Tibial nerve (tissue), 4 donors: Measurements from ENCODE around the gene NDUFV1. TPM values are rescaled to one million over a fixed set of nuclear protein-coding genes. Genes with fewer than 3 reads are reported as not detected.

Source experiments
- DNase-seq, 2 donors: peaks; one replicate each; pipeline ENCODE4 v3.0.0-alpha.2; 2019; ENCODE audit warnings: low spot score in 2 of 2
- H3K27ac ChIP-seq, 4 donors: fragments of 200-600 bp; sonication (generic) in 3 of 4; one replicate each; pipeline ENCODE4 v1.5.1; 2017 to 2019; ENCODE audit warnings: mild to moderate bottlenecking in 1 of 4
- H3K27me3 ChIP-seq, 2 donors: fragments of 200-600 bp; sonication (generic) in 1 of 2; one replicate each; pipeline versions ENCODE4 v1.5.1 to v1.6.0; 2017 to 2019
- H3K36me3 ChIP-seq, 3 donors: fragments of 200-600 bp; sonication (generic); one replicate each; pipeline ENCODE4 v1.5.1; 2018 to 2019
- H3K4me1 ChIP-seq, 4 donors: fragments of 200-600 bp; sonication (generic) in 3 of 4; one replicate each; pipeline ENCODE4 v1.5.1; 2017 to 2019
- H3K4me3 ChIP-seq, 4 donors: fragments of 200-600 bp; sonication (generic) in 3 of 4; one replicate each; pipeline ENCODE4 v1.5.1; 2017 to 2019; ENCODE audit warnings: mild to moderate bottlenecking in 1 of 4, moderate library complexity in 1 of 4
- H3K9me3 ChIP-seq, 4 donors: fragments of 200-600 bp; sonication (generic) in 3 of 4; one replicate each; pipeline ENCODE4 v1.5.1; 2017 to 2019
- EP300 ChIP-seq, 2 donors: sonication (generic); formaldehyde crosslinking; IDR thresholded peaks; one replicate each; pipeline ENCODE4 v1.6.1; 2017; ENCODE audit warnings: antibody characterized with exemption in 2 of 2, mild to moderate bottlenecking in 1 of 2
- POLR2A ChIP-seq, 2 donors: fragments of 450-650 bp; IDR thresholded peaks; one replicate each; pipeline ENCODE4 v1.6.1; 2017; ENCODE audit warnings: antibody characterized with exemption in 2 of 2, mild to moderate bottlenecking in 2 of 2, moderate library complexity in 2 of 2
- WGBS, 2 donors: methylation state at CpG; one replicate each; pipeline ENCODE4 v1.1.5; 2018; 5-methylcytosine and 5-hydroxymethylcytosine counted together
- total RNA-seq, 4 donors: library from RNA; depleted of rRNA; stranded (reverse); fragments of >200 nt; gene quantifications; one replicate each; pipeline ENCODE4 v1.1.0, GENCODE V29; 2016
- TF ChIP-seq, protein P1 (sequence below), 5 experiments: fragments of 200-600 bp in 3 of 5; fragments of 450-650 bp in 2 of 5; sonication (generic) in 3 of 5; IDR thresholded peaks; one replicate each; pipeline ENCODE4 v1.5.1; 2016 to 2019; ENCODE audit warnings: antibody characterized with exemption in 5 of 5, mild to moderate bottlenecking in 3 of 5, moderate library complexity in 2 of 5

Gene NDUFV1
- total RNA-seq, 4 donors from 2014 or later = 282 to 357 (median 323) TPM

DNA sequence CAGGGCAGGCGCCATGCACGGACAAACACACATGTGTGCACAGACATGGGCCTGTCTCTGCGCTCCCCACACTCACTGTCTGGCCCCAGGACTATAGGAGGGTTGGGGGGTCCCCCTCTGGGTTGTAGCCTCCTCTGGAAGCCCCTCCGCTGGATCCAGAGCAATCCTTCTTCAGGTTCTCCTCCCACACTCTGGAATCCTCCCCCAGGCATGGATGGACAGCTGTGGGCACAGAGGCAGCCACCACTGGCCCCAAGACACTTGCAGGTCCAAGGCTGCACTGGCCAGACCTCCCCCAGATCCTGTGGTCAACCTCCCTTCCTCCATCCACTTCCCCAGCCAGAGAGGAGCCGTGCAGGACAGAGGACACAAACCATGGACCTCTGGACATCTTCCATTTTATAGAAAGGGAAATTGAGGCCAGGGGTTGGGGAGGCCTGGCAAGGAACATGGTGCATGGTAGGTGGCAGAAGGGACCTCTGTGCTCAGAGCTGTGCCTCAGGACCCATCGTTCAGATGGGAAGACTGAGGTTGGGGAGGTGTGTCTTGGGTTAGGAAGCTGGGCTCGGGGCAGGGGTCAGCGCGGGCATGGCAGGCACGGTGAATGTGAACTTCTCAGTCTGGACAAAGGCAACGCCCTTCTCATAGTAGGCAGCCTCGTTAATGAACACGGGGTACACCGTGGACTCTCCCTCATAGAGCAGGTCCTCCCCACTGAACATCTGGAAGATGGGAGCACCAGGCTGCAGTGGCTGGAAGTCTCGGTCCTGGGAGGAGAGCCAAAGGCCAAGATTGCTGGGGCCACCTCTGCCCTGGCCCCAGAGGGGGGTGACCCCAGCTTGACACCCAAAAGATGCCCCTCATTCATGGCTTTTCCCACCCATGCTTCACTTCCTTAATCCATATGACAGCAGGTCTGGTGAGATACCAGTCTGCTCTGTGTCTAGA lies 35.7 kb downstream of the NDUFV1 start:
- H3K9me3 ChIP-seq = peaks cover 0 to 9% (median 0%) of the 10 kb centered on the region in 4 donors
- WGBS, 2 donors = 89 to 92% methylated on average over 15 of the region's 15 CpGs
- H3K27ac ChIP-seq = no peak overlapping the region
- H3K27me3 ChIP-seq = peaks cover 0 to 24% of the 10 kb centered on the region in 2 donors
- H3K36me3 ChIP-seq = no peaks in the 10 kb centered on the region
- no peak for TF ChIP-seq POLR2A (IDR thresholded peaks at IDR 0.05)
- TF ChIP-seq, protein P1, sequence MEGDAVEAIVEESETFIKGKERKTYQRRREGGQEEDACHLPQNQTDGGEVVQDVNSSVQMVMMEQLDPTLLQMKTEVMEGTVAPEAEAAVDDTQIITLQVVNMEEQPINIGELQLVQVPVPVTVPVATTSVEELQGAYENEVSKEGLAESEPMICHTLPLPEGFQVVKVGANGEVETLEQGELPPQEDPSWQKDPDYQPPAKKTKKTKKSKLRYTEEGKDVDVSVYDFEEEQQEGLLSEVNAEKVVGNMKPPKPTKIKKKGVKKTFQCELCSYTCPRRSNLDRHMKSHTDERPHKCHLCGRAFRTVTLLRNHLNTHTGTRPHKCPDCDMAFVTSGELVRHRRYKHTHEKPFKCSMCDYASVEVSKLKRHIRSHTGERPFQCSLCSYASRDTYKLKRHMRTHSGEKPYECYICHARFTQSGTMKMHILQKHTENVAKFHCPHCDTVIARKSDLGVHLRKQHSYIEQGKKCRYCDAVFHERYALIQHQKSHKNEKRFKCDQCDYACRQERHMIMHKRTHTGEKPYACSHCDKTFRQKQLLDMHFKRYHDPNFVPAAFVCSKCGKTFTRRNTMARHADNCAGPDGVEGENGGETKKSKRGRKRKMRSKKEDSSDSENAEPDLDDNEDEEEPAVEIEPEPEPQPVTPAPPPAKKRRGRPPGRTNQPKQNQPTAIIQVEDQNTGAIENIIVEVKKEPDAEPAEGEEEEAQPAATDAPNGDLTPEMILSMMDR (IDR thresholded peaks at IDR 0.05) = no peak
- TF ChIP-seq EP300 (IDR thresholded peaks at IDR 0.05) = no peak
- H3K4me3 ChIP-seq = no peak overlapping the region
- peaks cover 0 to 10% (median 4%) of the 10 kb centered on the region in 4 donors for H3K4me1 ChIP-seq
- no peak for DNase-seq

DNA sequence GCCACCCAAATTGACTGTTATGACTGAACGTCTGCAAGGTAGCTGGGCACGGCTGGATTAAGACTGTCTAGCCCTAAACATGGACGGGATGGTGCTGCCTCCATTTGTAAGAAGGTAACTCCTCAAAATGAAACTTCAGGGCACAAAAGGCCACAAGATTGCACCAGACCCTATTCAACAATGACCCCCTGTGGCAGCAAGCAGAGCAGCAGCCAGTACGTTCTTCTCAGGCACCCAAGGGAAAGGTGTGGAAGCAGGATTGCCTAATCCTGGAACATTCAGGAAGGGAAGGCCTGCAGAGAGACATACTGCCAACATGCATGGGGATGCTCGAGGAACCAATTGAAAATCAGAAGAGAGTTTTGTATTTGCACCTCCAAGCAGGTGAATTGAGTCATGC lies 37.3 kb downstream of the NDUFV1 start:
- no peak for DNase-seq
- TF ChIP-seq EP300 (IDR thresholded peaks at IDR 0.05) = no peak
- TF ChIP-seq, protein P1 (IDR thresholded peaks at IDR 0.05) = no peak
- no peak for TF ChIP-seq POLR2A (IDR thresholded peaks at IDR 0.05)
- Histone ChIP-seq H3K27me3 (peaks cover 0 to 24% of the 10 kb centered on the region in 2 donors), H3K9me3 (peaks cover 0 to 9% (median 0%) of the 10 kb centered on the region in 4 donors), H3K4me3 (no peak overlapping the region), H3K4me1 (peaks cover 0 to 16% (median 4%) of the 10 kb centered on the region in 4 donors), H3K36me3 (no peaks in the 10 kb centered on the region), H3K27ac (no peak overlapping the region)
- 79 to 84% methylated on average over 5 of the region's 5 CpGs for WGBS, 2 donors

DNA sequence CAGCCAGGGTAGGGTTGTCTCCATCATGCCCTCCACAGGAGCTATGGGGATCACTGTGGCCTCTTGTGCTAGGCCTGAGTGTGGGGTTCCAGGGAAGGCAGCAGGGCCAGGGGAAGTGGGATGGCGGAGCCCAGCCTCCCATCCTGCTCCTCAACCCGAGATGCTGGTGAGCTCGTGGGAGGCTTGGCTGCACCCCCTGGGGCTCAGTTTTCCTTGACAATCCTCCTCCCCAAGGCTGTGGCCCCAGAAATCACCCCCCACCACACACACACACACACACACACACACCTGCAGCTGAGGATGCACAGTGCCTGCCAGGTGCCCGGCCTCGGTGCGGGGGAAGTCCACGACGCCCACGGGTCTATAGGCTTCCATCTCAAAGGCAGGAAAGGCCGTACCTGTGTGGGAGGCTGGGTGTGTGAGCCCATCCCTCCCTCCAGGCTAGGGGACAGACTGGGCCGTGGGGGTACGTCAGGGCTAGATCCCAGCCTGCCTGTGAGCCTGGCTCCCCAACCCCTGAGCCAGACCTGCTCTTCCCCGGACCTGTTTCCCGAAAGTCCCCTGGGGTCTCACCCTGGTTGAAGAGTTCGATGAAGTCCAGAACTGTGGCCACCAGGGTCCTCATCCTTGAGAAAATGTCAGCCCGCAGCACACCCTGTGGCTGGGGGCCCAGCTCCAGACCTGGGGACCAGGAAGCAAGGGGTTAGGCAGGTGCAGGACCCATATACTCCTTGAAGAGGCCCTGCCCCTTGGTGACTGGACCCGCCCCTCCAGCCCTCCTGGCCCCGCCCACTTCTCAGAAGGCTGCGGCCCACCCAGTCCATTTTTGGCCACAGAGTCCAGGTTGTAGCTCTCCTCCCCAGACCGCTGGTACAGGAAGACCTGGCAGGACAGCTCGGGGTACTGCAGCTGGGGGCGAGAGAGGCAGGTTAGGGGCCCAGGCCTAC lies 38.0 kb downstream of the NDUFV1 start:
- WGBS, 2 donors = 85 to 88% methylated on average over 11 to 22 of the region's 22 CpGs
- Histone ChIP-seq H3K36me3 (no peaks in the 10 kb centered on the region), H3K27me3 (peaks cover 0 to 18% of the 10 kb centered on the region in 2 donors), H3K4me1 (peaks cover 0 to 23% (median 3%) of the 10 kb centered on the region in 4 donors), H3K9me3 (peaks cover 0 to 9% (median 0%) of the 10 kb centered on the region in 4 donors), H3K4me3 (no peak overlapping the region), H3K27ac (no peak overlapping the region)
- TF ChIP-seq POLR2A (IDR thresholded peaks at IDR 0.05) = no peak
- no peak for DNase-seq

DNA sequence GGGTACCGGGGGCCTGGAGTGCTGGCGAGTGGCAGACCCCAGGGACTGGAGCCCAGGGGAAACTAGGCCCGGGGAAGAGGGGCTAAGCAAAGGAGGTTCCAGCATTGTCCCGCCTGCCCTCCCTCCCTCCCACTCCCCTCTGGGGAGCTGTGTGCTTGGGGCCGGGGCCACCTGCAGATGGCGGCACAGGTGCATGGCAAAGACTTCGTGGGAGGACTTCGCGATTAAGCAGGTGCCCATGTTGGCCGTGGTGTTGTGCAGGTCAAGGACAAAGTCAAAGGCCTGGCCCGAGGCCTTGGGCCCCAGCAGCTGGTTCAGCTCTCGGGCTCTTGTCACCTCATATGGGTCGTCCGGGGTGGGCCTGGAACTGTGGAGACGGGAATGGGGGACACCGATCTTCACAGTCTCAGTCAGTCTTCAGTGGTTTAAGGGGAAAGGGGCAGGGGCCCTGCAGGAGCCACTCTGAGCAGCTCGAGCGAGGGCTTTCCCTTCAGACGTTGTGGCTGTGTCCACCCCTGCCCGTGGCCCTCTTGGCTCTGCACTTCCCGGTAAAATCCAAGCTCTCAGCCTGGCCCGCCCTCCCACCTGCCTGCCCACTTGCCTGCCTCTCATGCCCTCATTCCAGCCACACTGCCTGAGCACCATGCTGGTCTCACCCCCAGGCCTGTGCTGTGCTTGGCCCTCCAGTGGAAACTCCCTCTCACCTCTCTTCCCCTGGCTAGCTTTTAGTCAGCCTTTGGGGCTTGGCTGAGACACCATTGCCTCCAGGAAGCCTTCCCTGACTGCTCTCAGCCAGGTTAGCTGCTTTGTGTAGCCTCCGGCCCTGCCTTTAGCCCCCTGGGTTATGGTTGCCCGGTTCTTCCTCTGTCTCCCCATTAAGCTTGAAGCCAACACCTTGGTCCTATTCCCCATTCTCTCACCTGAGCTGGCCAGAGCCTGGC lies 39.1 kb downstream of the NDUFV1 start:
- Histone ChIP-seq H3K27me3 (peaks cover 0 to 8% of the 10 kb centered on the region in 2 donors), H3K27ac (no peak overlapping the region), H3K36me3 (no peaks in the 10 kb centered on the region), H3K9me3 (peaks cover 0 to 9% (median 0%) of the 10 kb centered on the region in 4 donors), H3K4me3 (no peak overlapping the region), H3K4me1 (peaks cover 0 to 28% (median 0%) of the 10 kb centered on the region in 4 donors)
- WGBS, 2 donors = 78% methylated on average over 15 to 23 of the region's 24 CpGs
- DNase-seq = no peak
- TF ChIP-seq POLR2A (IDR thresholded peaks at IDR 0.05) (no peak), EP300 (IDR thresholded peaks at IDR 0.05) (no peak)
- TF ChIP-seq, protein P1 (IDR thresholded peaks at IDR 0.05) = no peak
